Stimulated activated effector memory CD8-positive, alpha-beta T cell treated with anti-CD3 and anti-CD28 coated beads, Interleukin-12 subunit alpha, Interleukin-12 subunit beta, amount 100 ng/mL, for 72 hours (primary cell): Measurements from ENCODE around the gene WDFY2.
A peak's percentile ranks its signal among the peaks of the same experiment; 100 is the strongest.
"Not testable (repeated sequence)": the region's sequence is repeated elsewhere in the genome, so short reads cannot be mapped to it uniquely, and the experiment has no call there.

Experiments used
- ATAC-seq: fragments of 150-1000 bp; cut with Tn5 transposase; 2 replicates; pipeline ENCODE4 v1.10.0; 2021
- DNase-seq, 2 donors: peaks; one replicate each; pipeline ENCODE4 v3.0.0; 2021 to 2022; ENCODE audit warnings: low spot score in 2 of 2
- H3K27ac Mint-ChIP-seq: one replicate; pipeline ENCODE4 v1.8.0; 2022; ENCODE audit warnings: mild to moderate bottlenecking, mixed read lengths
- H3K36me3 Mint-ChIP-seq: one replicate; pipeline ENCODE4 v1.8.0; 2022; ENCODE audit warnings: mild to moderate bottlenecking, mixed read lengths
- H3K4me1 Mint-ChIP-seq: one replicate; pipeline ENCODE4 v1.8.0; 2022; ENCODE audit warnings: mixed read lengths
- H3K4me3 Mint-ChIP-seq: one replicate; pipeline ENCODE4 v1.8.0; 2022; ENCODE audit warnings: mild to moderate bottlenecking, mixed read lengths
- H3K9me3 Mint-ChIP-seq: one replicate; pipeline ENCODE4 v1.8.0; 2022; ENCODE audit warnings: mixed read lengths

WDFY2 gene

DNA sequence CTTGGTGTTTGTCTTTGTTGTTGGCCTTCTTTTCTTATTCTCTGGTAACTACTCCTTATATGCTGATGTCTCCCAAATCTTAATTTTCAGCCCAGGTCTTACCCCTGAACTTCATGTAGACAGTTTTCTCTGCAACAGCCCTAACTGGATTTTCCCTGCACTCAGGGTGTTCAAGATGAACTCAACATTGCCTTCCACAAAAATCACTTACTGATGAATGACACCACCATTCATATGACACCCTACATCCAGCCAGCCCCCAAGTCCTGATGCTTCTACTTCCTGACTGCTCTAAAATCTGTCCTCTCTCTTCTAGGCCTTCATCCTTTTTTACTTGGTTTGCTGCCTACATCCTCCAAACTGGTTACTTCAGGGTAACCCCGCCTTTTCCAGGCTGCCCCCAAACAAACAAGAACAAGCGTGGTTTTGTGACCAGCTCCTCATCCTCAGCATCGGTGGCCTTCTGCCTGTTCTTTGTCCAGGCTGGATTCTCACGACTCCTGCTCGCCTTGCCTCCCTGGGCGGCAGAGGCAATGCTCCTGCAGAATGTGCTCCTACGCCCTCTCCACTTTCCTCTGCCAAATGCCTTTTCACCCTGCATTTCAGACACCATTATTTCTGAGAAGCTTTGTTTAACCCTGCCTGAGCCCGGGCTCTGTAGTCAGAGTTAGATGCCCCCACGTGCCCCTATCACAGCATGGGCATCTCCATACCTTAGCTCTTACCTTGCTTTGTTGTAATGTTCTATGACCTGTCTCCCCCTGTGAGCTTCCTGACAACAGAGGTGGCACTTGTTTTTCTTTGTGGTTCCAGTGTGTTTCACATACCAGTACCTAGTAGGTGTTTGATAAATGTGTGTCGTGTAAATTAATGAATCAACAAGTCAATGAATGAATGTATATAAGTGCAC lies 61.8 kb downstream of the WDFY2 start:
- H3K27ac Mint-ChIP-seq, result peak overlapping the region; percentile 93
- peak overlapping the region; percentile 45 for H3K4me3 Mint-ChIP-seq
- peaks cover 42% of the 10 kb centered on the region for H3K4me1 Mint-ChIP-seq
- DNase-seq (no peak), ATAC-seq (peak; percentile 74)
- peaks cover 5% of the 10 kb centered on the region for H3K36me3 Mint-ChIP-seq
- no peaks in the 10 kb centered on the region for H3K9me3 Mint-ChIP-seq

DNA sequence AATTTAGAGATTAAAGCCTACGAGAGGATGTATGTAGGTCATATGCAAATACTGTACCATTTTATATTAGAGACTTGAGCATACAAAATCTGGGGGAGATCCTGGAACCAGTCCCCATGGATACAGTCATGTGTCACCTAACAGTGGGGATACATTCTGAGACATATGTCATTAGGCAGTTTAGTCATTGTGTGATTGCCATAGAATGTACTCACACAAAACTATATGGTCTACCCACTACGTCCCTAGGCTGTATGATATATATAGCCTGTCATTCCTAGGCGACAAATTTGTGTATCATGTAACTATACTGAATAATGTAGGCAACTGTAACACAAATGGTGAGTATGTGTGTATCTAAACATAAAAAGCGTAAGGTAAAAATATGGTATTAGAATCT lies 62.8 kb downstream of the WDFY2 start:
- H3K4me1 Mint-ChIP-seq, result peaks cover 52% of the 10 kb centered on the region
- H3K4me3 Mint-ChIP-seq, result no peak overlapping the region
- DNase-seq (no peak), ATAC-seq (peak; percentile 61)
- peak overlapping the region; percentile 93 for H3K27ac Mint-ChIP-seq
- H3K36me3 Mint-ChIP-seq, result peaks cover 5% of the 10 kb centered on the region
- H3K9me3 Mint-ChIP-seq, result no peaks in the 10 kb centered on the region

DNA sequence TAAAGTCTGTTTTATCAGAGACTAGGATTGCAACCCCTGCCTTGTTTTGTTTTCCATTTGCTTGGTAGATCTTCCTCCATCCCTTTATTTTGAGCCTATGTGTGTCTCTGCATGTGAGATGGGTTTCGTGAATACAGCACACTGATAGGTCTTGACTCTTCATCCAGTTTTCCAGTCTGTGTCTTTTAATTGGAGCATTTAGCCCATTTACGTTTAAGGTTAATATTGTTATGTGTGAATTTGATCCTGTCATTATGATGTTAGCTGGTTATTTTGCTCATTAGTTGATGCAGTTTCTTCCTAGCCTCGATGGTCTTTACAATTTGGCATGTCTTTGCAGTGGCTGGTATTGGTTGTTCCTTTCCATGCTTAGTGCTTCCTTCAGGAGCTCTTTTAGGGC lies 67.9 kb downstream of the WDFY2 start:
- not testable (repeated sequence) for H3K27ac Mint-ChIP-seq, ATAC-seq
- H3K4me1 Mint-ChIP-seq, result peaks cover 24% of the 10 kb centered on the region

DNA sequence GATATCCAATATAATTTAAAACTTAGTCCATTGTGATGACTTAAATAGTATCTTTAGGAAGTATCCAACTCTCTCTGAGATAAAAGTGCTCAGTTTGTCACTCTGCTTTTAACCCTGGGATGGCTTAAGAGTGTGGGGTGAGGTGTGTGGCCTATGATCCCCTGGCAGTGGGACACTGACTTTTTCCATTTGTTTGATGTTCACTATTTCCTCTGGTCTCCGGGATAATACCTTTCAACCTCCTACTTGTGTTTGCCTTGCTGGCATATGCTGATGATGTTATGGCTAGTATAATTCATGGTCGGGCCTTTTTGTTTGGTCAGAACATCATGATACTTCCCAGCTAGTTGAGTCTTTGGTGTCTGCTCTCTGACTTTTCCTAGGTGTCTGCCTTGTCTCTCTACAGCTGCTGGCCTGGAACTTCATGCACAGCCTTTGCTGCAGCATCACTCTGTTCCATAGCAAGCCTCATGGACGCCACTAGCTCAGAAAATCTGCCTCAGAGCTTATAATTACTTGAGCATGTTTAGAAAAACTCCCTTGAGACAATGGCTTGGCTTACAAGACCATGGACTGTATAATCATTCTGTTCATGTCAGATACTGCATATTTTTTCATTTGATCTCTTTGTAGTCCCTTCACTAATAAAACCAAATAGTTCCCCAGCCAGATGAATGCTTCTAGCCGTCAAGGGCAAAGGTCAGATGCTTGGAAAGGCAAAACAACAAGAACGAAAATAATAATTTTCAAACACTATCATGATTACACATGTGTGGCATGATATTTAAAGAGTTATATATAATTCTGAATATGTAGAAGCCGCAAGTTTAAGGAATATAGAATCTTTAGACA lies 75.2 kb downstream of the WDFY2 start:
- no peak for DNase-seq
- no peak overlapping the region for H3K27ac Mint-ChIP-seq

More for the DNA sequence above, 67.9 kb downstream of the WDFY2 start:
- peaks cover 13% of the 10 kb centered on the region for H3K9me3 Mint-ChIP-seq
- H3K36me3 Mint-ChIP-seq, DNase-seq, H3K4me3 Mint-ChIP-seq: not testable (repeated sequence)

DNA sequence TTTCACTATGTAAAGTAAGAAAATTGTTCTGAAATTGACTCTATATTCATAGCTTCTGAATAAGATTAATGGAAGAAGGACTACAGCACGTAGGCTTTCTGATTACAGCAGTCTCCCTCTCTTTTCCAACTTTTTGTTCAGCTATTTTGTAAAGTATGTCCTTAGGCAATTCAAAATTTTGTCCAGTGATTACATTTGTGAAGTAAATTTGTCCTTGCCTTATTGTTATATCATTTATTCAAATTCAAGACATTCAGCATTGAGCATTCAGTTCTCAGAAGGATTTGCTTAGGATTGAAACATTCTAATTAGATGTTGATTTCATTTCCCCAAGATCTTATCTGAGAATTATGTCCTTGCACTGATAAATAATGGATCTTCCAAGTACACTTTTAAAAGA lies 76.6 kb downstream of the WDFY2 start:
- Mint-ChIP-seq H3K27ac (no peak overlapping the region), H3K9me3 (peaks cover 12% of the 10 kb centered on the region), H3K4me3 (no peak overlapping the region), H3K4me1 (peaks cover 12% of the 10 kb centered on the region), H3K36me3 (peaks cover 6% of the 10 kb centered on the region)
- ATAC-seq, result no peak
- DNase-seq, result no peak

More for the DNA sequence above, 75.2 kb downstream of the WDFY2 start:
- ATAC-seq, result no peak
- Mint-ChIP-seq H3K4me3 (no peak overlapping the region), H3K36me3 (peaks cover 6% of the 10 kb centered on the region), H3K4me1 (peaks cover 16% of the 10 kb centered on the region), H3K9me3 (peaks cover 17% of the 10 kb centered on the region)

DNA sequence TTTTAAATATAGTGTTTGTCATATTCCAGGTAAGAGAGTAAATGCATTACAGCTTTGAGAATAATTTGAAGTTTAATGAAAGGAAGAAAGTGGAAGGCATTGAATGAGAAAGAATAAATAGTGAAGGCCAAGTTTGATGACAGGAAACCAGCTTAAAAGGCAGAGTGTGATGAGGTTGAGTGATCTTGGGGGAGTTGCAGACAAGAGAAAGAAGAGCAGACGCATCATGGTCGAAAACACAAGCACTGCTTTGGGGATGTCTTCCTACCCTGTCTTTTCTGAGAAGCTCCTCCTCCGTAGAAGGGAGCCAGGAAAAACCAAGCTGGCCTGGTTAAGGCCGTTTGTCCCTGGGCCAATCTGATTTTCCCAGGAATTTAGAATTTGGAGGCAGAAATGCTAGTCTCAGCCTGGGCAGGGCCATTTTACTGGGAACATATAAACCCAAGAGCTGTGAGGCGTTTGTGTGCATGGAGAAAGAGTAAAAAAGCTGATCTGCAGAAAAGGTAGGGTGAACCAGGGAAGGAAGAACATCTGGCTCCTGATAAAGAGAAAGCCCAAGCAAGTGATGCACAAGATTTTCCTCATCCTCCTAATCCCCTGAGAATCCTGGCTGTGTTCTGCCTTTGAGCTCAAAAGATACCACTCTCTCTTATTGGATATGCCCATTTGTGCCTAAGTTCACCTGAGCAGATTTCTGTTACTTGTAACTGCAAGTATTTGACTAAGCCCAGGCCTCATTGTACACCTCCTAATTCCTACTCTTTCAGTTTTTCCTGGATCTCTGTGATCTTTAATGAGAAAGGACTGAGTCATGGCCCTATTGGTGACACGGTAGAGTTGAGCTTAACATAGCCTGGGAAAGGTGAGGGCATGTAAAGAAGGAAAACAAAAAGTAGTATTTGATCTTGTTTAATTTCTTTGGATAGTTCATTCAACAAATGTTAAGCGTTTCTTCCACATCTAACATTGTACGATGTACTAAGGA lies 80.0 kb downstream of the WDFY2 start:
- no peak for ATAC-seq
- Mint-ChIP-seq H3K4me3 (no peak overlapping the region), H3K9me3 (no peaks in the 10 kb centered on the region), H3K36me3 (peaks cover 6% of the 10 kb centered on the region), H3K4me1 (peaks cover 14% of the 10 kb centered on the region), H3K27ac (no peak overlapping the region)
- DNase-seq, result no peak

DNA sequence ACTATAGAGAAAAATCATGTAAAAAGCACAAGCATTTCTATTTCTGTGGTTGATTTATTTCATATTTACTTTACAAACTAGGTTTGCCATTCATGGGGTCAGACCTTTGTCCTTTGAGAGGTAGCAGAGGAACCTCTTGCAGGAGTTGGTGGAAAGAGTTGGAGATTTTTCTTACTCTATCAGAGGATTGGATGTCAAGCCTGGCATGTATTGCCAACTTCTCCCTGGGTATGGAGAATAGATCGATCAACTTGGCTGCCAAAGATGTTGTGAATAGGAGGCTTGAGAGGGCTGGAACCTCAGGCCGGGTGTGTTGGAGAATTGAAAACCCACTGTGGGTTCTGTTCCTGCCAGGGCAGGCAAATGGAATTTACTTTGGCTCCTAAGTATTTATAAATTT lies 81.2 kb downstream of the WDFY2 start:
- H3K27ac Mint-ChIP-seq, result no peak overlapping the region
- DNase-seq, result no peak
- peaks cover 6% of the 10 kb centered on the region for H3K36me3 Mint-ChIP-seq
- H3K4me1 Mint-ChIP-seq, result peaks cover 10% of the 10 kb centered on the region
- H3K9me3 Mint-ChIP-seq, result no peaks in the 10 kb centered on the region
- no peak for ATAC-seq
- no peak overlapping the region for H3K4me3 Mint-ChIP-seq

DNA sequence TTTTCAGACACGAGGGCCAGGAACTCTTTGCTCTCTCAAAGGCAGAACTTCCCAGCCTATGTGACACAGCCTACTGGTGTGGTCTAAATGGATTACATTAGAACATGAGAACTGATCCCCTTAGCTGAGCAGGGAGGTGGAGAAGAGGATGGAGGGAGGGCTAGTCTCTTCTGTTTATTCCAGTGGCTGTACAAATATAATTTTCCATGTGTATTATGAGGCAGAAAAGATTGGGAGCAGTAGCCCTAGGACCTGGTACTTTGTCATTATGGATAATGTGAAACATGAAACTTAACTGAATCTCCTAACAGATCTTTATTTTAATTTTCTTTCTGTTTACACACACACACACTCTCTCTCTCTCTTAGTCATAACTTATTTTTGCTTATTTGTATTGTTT lies 82.1 kb downstream of the WDFY2 start:
- Mint-ChIP-seq H3K27ac (no peak overlapping the region), H3K4me3 (no peak overlapping the region), H3K36me3 (peaks cover 6% of the 10 kb centered on the region), H3K4me1 (peaks cover 10% of the 10 kb centered on the region), H3K9me3 (no peaks in the 10 kb centered on the region)
- DNase-seq (no peak), ATAC-seq (no peak)

DNA sequence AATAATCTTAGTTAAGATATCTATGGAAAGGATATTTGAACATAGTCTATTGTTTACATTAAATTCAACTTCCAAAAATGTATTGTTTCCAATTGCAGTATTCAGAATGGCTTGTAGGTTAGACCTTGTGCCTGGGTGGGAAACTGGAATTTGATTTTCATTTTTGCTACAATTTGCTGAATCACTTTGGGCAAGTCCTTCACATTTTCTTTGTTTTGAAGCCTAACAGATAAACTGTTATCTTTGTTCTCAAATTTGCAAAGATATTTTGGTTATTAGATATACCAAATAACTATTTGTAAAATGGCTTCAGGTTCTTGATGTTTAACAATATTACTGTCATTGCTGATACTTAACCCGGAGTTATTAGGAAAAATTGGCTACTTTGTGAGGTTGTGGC lies 82.6 kb downstream of the WDFY2 start:
- no peak overlapping the region for H3K4me3 Mint-ChIP-seq
- H3K27ac Mint-ChIP-seq, result peak overlapping the region; percentile 26

DNA sequence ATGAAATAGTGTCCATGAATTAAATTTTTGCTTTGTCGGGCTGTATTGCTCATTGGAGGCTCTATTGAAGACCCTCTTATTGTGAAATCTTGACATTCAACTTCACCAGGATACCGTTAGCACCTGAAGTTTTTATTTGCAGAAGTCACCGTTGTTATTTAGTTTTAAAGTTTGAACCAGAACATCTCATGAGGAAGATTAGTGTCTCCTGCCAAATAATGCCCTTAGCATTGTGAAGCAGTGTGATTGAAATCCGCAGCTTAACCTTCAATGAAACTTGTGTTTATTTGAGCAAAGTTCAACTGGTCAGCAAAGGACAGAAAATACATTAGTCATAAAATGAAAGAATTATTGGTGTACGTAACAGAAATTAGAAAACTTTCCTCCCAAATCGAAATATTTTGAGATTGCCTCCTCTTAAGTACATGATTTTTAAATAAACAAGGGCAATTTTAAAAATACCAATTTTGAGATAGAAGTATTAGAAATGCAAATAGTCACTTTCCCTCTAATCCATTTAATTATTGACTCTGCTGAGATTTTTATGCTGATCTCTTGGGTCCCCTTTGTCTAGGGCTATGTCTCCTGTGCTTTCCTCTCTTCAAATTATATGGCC lies 84.4 kb downstream of the WDFY2 start:
- H3K4me3 Mint-ChIP-seq, result no peak overlapping the region
- no peak for DNase-seq
- ATAC-seq, result no peak
- peaks cover 19% of the 10 kb centered on the region for H3K4me1 Mint-ChIP-seq
- no peaks in the 10 kb centered on the region for H3K36me3 Mint-ChIP-seq
- H3K9me3 Mint-ChIP-seq, result no peaks in the 10 kb centered on the region
- no peak overlapping the region for H3K27ac Mint-ChIP-seq

More for the DNA sequence above, 82.6 kb downstream of the WDFY2 start:
- no peaks in the 10 kb centered on the region for H3K9me3 Mint-ChIP-seq
- peaks cover 10% of the 10 kb centered on the region for H3K4me1 Mint-ChIP-seq
- ATAC-seq (no peak), DNase-seq (no peak)
- peaks cover 5% of the 10 kb centered on the region for H3K36me3 Mint-ChIP-seq

DNA sequence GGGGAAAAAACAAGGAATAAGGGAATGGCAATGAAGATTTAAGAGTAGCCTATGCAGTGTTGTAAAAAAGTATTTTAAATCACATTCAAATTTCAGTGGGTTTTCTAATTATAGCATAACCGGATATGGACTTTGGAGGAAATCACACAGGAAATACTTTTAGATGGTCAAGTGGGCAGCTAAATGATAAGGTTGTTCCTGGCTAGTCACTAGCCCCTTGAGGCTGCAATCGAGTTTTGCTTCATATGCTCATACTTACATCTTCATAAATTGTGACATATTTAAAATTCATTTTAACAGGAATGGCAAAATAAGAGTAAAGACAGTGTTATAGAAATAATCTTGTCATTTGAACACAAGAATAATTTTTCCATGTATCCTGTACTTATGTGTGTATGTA lies 88.9 kb downstream of the WDFY2 start:
- peaks cover 4% of the 10 kb centered on the region for H3K36me3 Mint-ChIP-seq
- ATAC-seq (no peak), DNase-seq (no peak)
- H3K4me3 Mint-ChIP-seq, result no peak overlapping the region
- peaks cover 10% of the 10 kb centered on the region for H3K4me1 Mint-ChIP-seq
- no peaks in the 10 kb centered on the region for H3K9me3 Mint-ChIP-seq
- no peak overlapping the region for H3K27ac Mint-ChIP-seq

DNA sequence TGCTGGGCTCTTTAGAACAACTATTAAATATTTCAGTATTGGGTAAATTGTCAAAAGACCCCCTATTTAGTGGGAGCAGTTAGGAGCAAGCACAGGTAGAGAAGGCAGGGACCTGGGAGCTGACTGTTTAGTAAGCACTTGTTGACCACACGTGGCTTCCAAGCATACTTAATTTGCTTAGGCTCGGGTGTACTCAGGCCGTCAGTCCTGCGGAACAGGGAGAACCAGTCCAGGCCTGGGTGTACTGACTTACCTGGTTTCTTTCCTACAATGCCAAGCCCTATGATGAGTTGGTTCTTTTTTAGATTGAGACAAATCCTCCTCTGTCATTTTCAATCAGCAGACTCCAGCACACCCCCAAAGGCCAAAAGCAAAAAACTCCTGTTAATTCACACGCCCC lies 90.0 kb downstream of the WDFY2 start:
- no peak for DNase-seq
- H3K27ac Mint-ChIP-seq, result no peak overlapping the region
- ATAC-seq, result no peak
- peaks cover 10% of the 10 kb centered on the region for H3K4me1 Mint-ChIP-seq
- H3K9me3 Mint-ChIP-seq, result no peaks in the 10 kb centered on the region
- H3K36me3 Mint-ChIP-seq, result peaks cover 4% of the 10 kb centered on the region
- H3K4me3 Mint-ChIP-seq, result no peak overlapping the region

DNA sequence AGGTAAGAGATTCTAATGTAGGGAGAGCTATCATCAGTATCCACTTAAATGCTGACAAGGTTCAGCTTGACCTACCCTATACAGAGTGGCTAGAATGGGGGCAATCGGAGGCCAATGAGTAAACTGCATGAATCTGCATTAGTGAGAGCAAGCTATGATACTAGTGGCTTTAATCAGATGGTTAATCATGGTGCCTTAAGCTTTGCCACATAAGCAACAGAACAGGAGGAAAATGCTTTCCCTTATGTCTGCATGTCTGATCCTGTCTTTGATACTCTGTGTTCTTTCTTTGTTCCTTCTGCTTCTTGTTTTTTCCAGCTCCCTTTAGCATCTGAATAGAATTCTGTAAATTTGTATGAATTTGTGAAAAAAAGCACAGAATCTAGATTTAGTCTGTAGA lies 91.1 kb downstream of the WDFY2 start:
- H3K27ac Mint-ChIP-seq, result no peak overlapping the region
- peaks cover 10% of the 10 kb centered on the region for H3K4me1 Mint-ChIP-seq
- no peaks in the 10 kb centered on the region for H3K9me3 Mint-ChIP-seq
- DNase-seq (no peak), ATAC-seq (no peak)
- H3K4me3 Mint-ChIP-seq, result no peak overlapping the region
- H3K36me3 Mint-ChIP-seq, result peaks cover 4% of the 10 kb centered on the region

DNA sequence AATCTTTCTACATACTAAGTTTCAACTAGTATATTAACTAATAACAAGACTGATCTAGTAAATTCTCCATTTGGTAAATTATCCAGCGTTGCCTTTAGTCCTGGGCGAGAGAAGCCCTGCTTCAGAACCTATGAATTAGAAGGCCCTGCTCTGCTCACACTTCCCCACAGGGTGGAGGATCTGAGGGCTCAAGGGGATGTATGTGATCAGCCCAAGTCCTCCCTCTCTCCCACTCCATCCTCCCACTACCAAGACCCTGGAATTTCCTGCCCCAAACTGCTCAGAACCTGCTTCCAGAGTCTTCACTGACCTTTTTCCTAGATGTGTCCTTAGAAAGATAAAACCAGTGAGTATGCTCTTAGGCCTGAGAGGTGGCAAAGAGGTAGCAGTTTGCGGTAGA lies 91.6 kb downstream of the WDFY2 start:
- Mint-ChIP-seq H3K9me3 (no peaks in the 10 kb centered on the region), H3K36me3 (peaks cover 4% of the 10 kb centered on the region), H3K27ac (no peak overlapping the region), H3K4me1 (peaks cover 10% of the 10 kb centered on the region), H3K4me3 (no peak overlapping the region)
- DNase-seq, result no peak
- no peak for ATAC-seq
